Type B pancreatic cell (in vitro differentiated cells): ENCODE measurements around the gene MTF2. TPM values are rescaled to one million over a fixed set of nuclear protein-coding genes. Genes with fewer than 3 reads are reported as not detected.
"Not testable (repeated sequence)": the region's sequence is repeated elsewhere in the genome, so short reads cannot be mapped to it uniquely, and the experiment has no call there.

ENCODE experiments used
- DNase-seq: peaks from one replicate; pipeline ENCODE4 v3.0.0; 2021; ENCODE audit warnings: mixed read lengths; ENCODE audit not compliant: unreplicated experiment; ENCODE audit errors: extremely low spot score
- H3K27ac Mint-ChIP-seq: 2 replicates; pipeline ENCODE4 v1.8.0; 2021; ENCODE audit warnings: mild to moderate bottlenecking, mixed read lengths
- H3K27me3 Mint-ChIP-seq: 2 replicates; pipeline ENCODE4 v1.8.0; 2021; ENCODE audit warnings: mixed read lengths
- H3K36me3 Mint-ChIP-seq: 2 replicates; pipeline ENCODE4 v1.8.0; 2021; ENCODE audit warnings: mixed read lengths
- H3K4me1 Mint-ChIP-seq: one replicate; pipeline ENCODE4 v1.8.0; 2021; ENCODE audit warnings: mixed read lengths; ENCODE audit not compliant: unreplicated experiment
- H3K4me3 Mint-ChIP-seq: 2 replicates; pipeline ENCODE4 v1.8.0; 2021; ENCODE audit warnings: mild to moderate bottlenecking, mixed read lengths
- H3K9me3 Mint-ChIP-seq: 2 replicates; pipeline ENCODE4 v1.8.0; 2021; ENCODE audit warnings: mixed read lengths
- CTCF ChIP-seq: fragments of 200-600 bp; sonication (generic); conservative IDR thresholded peaks from 2 replicates; pipeline ENCODE4 v1.5.0; 2021; ENCODE audit warnings: antibody characterized with exemption, mild to moderate bottlenecking
- long read RNA-seq: library from polyadenylated mRNA; unstranded; transcript quantifications from one replicate; pipeline ENCODE4 v2.0.0, GENCODE V29; 2020
- total RNA-seq: library from RNA; stranded (reverse); gene quantifications from 2 replicates; pipeline ENCODE4 v1.2.1, GENCODE V29; 2021; ENCODE audit warnings: low replicate concordance

The MTF2 gene
- total RNA-seq, result 39.4 and 67.8 TPM in 2 replicates
- long read RNA-seq, full-length matches to known transcripts, result 32 of 185 reads
- long read RNA-seq, partial matches to known transcripts, result 116 of 185 reads
- long read RNA-seq, other reads (novel, unspliced or antisense), result 37 of 185 reads

GRCh38 chr1:93078986-93079654 lies at the start of gene MTF2:
Gene MTF2, plus strand, starts transcription at chr1:93079283. Its CDS starts 244 bp downstream, at chr1:93079527.
- Mint-ChIP-seq H3K27ac (peak within 1 kb of the TSS; percentile 96), H3K4me1 (peaks cover 6% of the 10 kb centered on the region), H3K9me3 (no peaks in the 10 kb centered on the region), H3K36me3 (peaks cover 16% of the 10 kb centered on the region), H3K27me3 (no peaks in the 10 kb centered on the region), H3K4me3 (peak within 1 kb of the TSS; percentile 96)
- DNase-seq, result peak; percentile 98
- no peak for TF ChIP-seq CTCF

GRCh38 chr1:93029317-93029716 lies 49.8 kb upstream of the MTF2 start:
- no peaks in the 10 kb centered on the region for H3K9me3 Mint-ChIP-seq
- no peak for DNase-seq
- no peaks in the 10 kb centered on the region for H3K36me3 Mint-ChIP-seq
- TF ChIP-seq CTCF, result no peak
- no peak overlapping the region for H3K4me3 Mint-ChIP-seq
- peaks cover 16% of the 10 kb centered on the region for H3K27me3 Mint-ChIP-seq
- no peaks in the 10 kb centered on the region for H3K4me1 Mint-ChIP-seq
- H3K27ac Mint-ChIP-seq, result no peak overlapping the region

GRCh38 chr1:93030191-93030590 lies 48.9 kb upstream of the MTF2 start:
- not testable (repeated sequence) for H3K36me3 Mint-ChIP-seq, H3K27ac Mint-ChIP-seq, DNase-seq, H3K4me1 Mint-ChIP-seq, H3K4me3 Mint-ChIP-seq, H3K9me3 Mint-ChIP-seq
- H3K27me3 Mint-ChIP-seq, result peaks cover 16% of the 10 kb centered on the region

GRCh38 chr1:93031711-93032110 lies 47.4 kb upstream of the MTF2 start:
- TF ChIP-seq CTCF, result no peak
- DNase-seq, result no peak
- H3K4me1 Mint-ChIP-seq, result no peaks in the 10 kb centered on the region
- no peak overlapping the region for H3K27ac Mint-ChIP-seq
- H3K36me3 Mint-ChIP-seq, result no peaks in the 10 kb centered on the region
- H3K27me3 Mint-ChIP-seq, result peaks cover 8% of the 10 kb centered on the region
- H3K4me3 Mint-ChIP-seq, result no peak overlapping the region
- H3K9me3 Mint-ChIP-seq, result no peaks in the 10 kb centered on the region

- no peak for DNase-seq
- Mint-ChIP-seq H3K27me3 (peaks cover 2% of the 10 kb centered on the region), H3K9me3 (no peaks in the 10 kb centered on the region), H3K36me3 (no peaks in the 10 kb centered on the region), H3K4me3 (no peak overlapping the region), H3K27ac (no peak overlapping the region), H3K4me1 (no peaks in the 10 kb centered on the region)
- TF ChIP-seq CTCF, result no peak
Measured at GRCh38 chr1:93033029-93033428, 46.1 kb upstream of the MTF2 start.

GRCh38 chr1:93033785-93034184 lies 45.3 kb upstream of the MTF2 start:
- TF ChIP-seq CTCF, result no peak
- no peak for DNase-seq
- Mint-ChIP-seq H3K27me3 (no peaks in the 10 kb centered on the region), H3K27ac (no peak overlapping the region), H3K36me3 (no peaks in the 10 kb centered on the region), H3K4me3 (no peak overlapping the region), H3K9me3 (no peaks in the 10 kb centered on the region), H3K4me1 (no peaks in the 10 kb centered on the region)
